Endodermal cell (in vitro differentiated cells): ENCODE data around the gene RTEL1. TPM values are rescaled to one million over a fixed set of nuclear protein-coding genes. Genes with fewer than 3 reads are reported as not detected.

Experiments used
- DNase-seq: peaks from one replicate; pipeline ENCODE4 v3.0.0-alpha.2; 2017
- H3K27ac ChIP-seq: 2 replicates; pipeline ENCODE4 v1.5.1; 2013; ENCODE audit warnings: mild to moderate bottlenecking, low read depth, low read length, moderate library complexity
- H3K27me3 ChIP-seq: 2 replicates; pipeline ENCODE4 v1.6.1; 2013; ENCODE audit warnings: mild to moderate bottlenecking, low read length, moderate library complexity; ENCODE audit not compliant: insufficient read depth, control insufficient read depth, poor library complexity, severe bottlenecking
- H3K36me3 ChIP-seq: 2 replicates; pipeline ENCODE4 v1.7.0; 2013; ENCODE audit warnings: mild to moderate bottlenecking, low read length, moderate library complexity; ENCODE audit not compliant: control insufficient read depth, insufficient read depth
- H3K4me1 ChIP-seq: one replicate; pipeline ENCODE4 v1.7.0; 2013; ENCODE audit warnings: low read length; ENCODE audit not compliant: control insufficient read depth, insufficient read depth
- H3K4me3 ChIP-seq: 2 replicates; pipeline ENCODE4 v1.5.1; 2013; ENCODE audit warnings: mild to moderate bottlenecking, low read length, moderate library complexity
- H3K9ac ChIP-seq: 2 replicates; pipeline ENCODE4 v1.6.1; 2013; ENCODE audit warnings: mild to moderate bottlenecking, low read length, moderate library complexity; ENCODE audit not compliant: poor library complexity, severe bottlenecking; ENCODE audit errors: extremely low read depth
- H3K9me3 ChIP-seq: 2 replicates; pipeline ENCODE4 v1.6.1; 2013; ENCODE audit warnings: mild to moderate bottlenecking, low read length, moderate library complexity; ENCODE audit not compliant: control insufficient read depth
- H3K27ac Mint-ChIP-seq: 2 replicates; pipeline ENCODE4 v1.8.0; 2020; ENCODE audit warnings: mixed read lengths
- H3K27me3 Mint-ChIP-seq: 2 replicates; pipeline ENCODE4 v1.8.0; 2021; ENCODE audit warnings: mild to moderate bottlenecking, mixed read lengths; ENCODE audit not compliant: insufficient read depth
- H3K36me3 Mint-ChIP-seq: 2 replicates; pipeline ENCODE4 v1.8.0; 2020; ENCODE audit warnings: low read depth, mixed read lengths
- H3K4me1 Mint-ChIP-seq: 2 replicates; pipeline ENCODE4 v1.8.0; 2020; ENCODE audit warnings: mixed read lengths
- H3K4me3 Mint-ChIP-seq: 2 replicates; pipeline ENCODE4 v1.8.0; 2020; ENCODE audit warnings: mild to moderate bottlenecking, moderate library complexity, mixed read lengths
- H3K9me3 Mint-ChIP-seq: 2 replicates; pipeline ENCODE4 v1.8.0; 2020; ENCODE audit warnings: mild to moderate bottlenecking, mixed read lengths
- CTCF ChIP-seq: fragments of 200-600 bp; sonication (generic); conservative IDR thresholded peaks from 2 replicates; pipeline ENCODE4 v1.5.0; 2021; ENCODE audit warnings: antibody characterized with exemption, mild to moderate bottlenecking
- whole genome bisulfite sequencing, 2 experiments: methylation state at CpG; one replicate each; pipeline versions ENCODE4 v1.1.5 to v1.1.7; 2013; ENCODE audit warnings: missing lambda C conversion rate in 2 of 2, mixed read lengths in 1 of 2; ENCODE audit not compliant: insufficient coverage in 1 of 2, insufficient read length in 1 of 2; 5-methylcytosine and 5-hydroxymethylcytosine counted together
- total RNA-seq, 2 donors: library from RNA; stranded (reverse); fragmentation: NEBNext Ultra II Directional in 1 of 2; extraction: Animal tissue kit (Norgen Biotek cat#: 25700) in 1 of 2; gene quantifications; 2 replicates in 1 of 2; 3 replicates in 1 of 2; pipeline ENCODE4 v1.2.1, GENCODE V29; 2021

RTEL1 gene
- total RNA-seq, 2 donors from 2014 or later, result 33.9 to 36.7 TPM

GRCh38 chr20:63738687-63739129 lies 80.6 kb downstream of the RTEL1 start:
- H3K27ac Mint-ChIP-seq, result no peak overlapping the region
- no peaks in the 10 kb centered on the region for H3K9me3 ChIP-seq
- H3K4me3 ChIP-seq, result no peak overlapping the region
- peaks cover 1% of the 10 kb centered on the region for H3K27me3 Mint-ChIP-seq
- H3K4me1 Mint-ChIP-seq, result no peaks in the 10 kb centered on the region
- peaks cover 18% of the 10 kb centered on the region for H3K36me3 Mint-ChIP-seq
- no peak overlapping the region for H3K9ac ChIP-seq
- no peaks in the 10 kb centered on the region for H3K27me3 ChIP-seq
- H3K4me3 Mint-ChIP-seq, result peak overlapping the region; percentile 11
- H3K9me3 Mint-ChIP-seq, result no peaks in the 10 kb centered on the region
- peaks cover 8% of the 10 kb centered on the region for H3K4me1 ChIP-seq
- H3K36me3 ChIP-seq, result peaks cover 27% of the 10 kb centered on the region
- 30 to 41% methylated on average over 26 of the region's 26 CpGs for WGBS, 2 experiments
- TF ChIP-seq CTCF, result no peak
- no peak overlapping the region for H3K27ac ChIP-seq
- peak; percentile 90 for DNase-seq

GRCh38 chr20:63739130-63740069 lies 81.3 kb downstream of the RTEL1 start, which contains the start of gene SLC2A4RG:
Gene SLC2A4RG, plus strand, starts transcription at chr20:63739776. Its CDS starts 137 bp downstream, at chr20:63739913.
- no peak for TF ChIP-seq CTCF
- Histone ChIP-seq H3K4me1 (peaks cover 8% of the 10 kb centered on the region), H3K36me3 (peaks cover 27% of the 10 kb centered on the region), H3K27ac (peak within 1 kb of the TSS; percentile 79), H3K27me3 (no peaks in the 10 kb centered on the region), H3K4me3 (peak within 1 kb of the TSS; percentile 86), H3K9ac (peak within 1 kb of the TSS; percentile 78), H3K9me3 (no peaks in the 10 kb centered on the region)
- no peak within 1 kb of the TSS for H3K27ac Mint-ChIP-seq
- DNase-seq, result peak; percentile 83
- peaks cover 13% of the 10 kb centered on the region for H3K36me3 Mint-ChIP-seq
- peaks cover 1% of the 10 kb centered on the region for H3K27me3 Mint-ChIP-seq
- WGBS, 2 experiments, result 2 to 6% methylated on average over 27 to 132 of the region's 136 CpGs
- H3K9me3 Mint-ChIP-seq, result no peaks in the 10 kb centered on the region
- no peaks in the 10 kb centered on the region for H3K4me1 Mint-ChIP-seq
- H3K4me3 Mint-ChIP-seq, result peak within 1 kb of the TSS; percentile 60

GRCh38 chr20:63740070-63740626 lies 82.0 kb downstream of the RTEL1 start:
- 0% methylated on average over 5 to 80 of the region's 80 CpGs for WGBS, 2 experiments
- peak overlapping the region; percentile 78 for H3K9ac ChIP-seq
- no peak for DNase-seq
- no peaks in the 10 kb centered on the region for H3K9me3 Mint-ChIP-seq
- peaks cover 13% of the 10 kb centered on the region for H3K36me3 Mint-ChIP-seq
- peak overlapping the region; percentile 79 for H3K27ac ChIP-seq
- H3K27me3 ChIP-seq, result no peaks in the 10 kb centered on the region
- H3K4me3 ChIP-seq, result peak overlapping the region; percentile 86
- no peaks in the 10 kb centered on the region for H3K9me3 ChIP-seq
- H3K27ac Mint-ChIP-seq, result no peak overlapping the region
- TF ChIP-seq CTCF, result no peak
- peaks cover 8% of the 10 kb centered on the region for H3K4me1 ChIP-seq
- peaks cover 1% of the 10 kb centered on the region for H3K27me3 Mint-ChIP-seq
- peak overlapping the region; percentile 60 for H3K4me3 Mint-ChIP-seq
- H3K36me3 ChIP-seq, result peaks cover 29% of the 10 kb centered on the region
- H3K4me1 Mint-ChIP-seq, result no peaks in the 10 kb centered on the region
